ENCODE data around the gene ST8SIA5.

Gene ST8SIA5

DNA sequence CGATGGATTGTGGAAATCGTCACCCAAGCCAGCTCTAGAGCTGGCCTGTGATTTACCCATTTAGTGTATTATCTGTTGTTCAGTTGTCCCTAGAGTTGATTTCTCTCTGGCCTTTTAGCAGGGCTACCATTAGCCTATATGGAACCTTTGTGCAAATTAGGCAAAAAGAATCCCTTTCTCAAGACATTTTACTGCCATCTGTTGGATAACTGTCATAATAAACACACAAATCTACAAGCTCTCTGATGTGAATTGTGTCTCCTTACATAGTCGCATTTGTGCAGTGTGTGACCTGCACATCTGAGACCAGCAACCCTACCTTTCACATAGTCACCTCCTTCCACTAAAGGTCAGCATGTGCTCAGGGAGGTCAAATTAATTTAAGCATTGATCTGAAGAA is 133.9 kb downstream of the ST8SIA5 start:
- peak; percentile 21 for DNase-seq

DNA sequence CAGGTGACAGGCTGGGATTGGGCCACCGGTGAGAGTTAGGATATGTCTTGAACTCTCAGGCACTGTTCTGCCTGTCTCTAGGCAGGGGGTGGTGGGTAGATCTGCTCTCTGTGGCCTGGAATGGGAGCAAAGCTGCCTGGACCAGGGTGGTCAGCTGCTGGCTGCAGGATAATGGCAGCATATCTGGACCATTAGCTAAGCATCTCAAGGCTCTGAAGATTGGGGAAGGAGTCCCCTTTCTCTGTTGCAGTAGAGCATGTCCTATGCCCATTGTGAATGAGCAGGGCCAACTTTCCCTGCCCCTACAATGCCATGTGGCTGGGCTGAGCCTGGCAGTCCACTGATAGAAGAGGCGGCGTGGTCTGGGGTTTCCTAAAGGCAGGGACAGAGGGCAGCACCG is 134.4 kb downstream of the ST8SIA5 start:
- no peak for DNase-seq

DNA sequence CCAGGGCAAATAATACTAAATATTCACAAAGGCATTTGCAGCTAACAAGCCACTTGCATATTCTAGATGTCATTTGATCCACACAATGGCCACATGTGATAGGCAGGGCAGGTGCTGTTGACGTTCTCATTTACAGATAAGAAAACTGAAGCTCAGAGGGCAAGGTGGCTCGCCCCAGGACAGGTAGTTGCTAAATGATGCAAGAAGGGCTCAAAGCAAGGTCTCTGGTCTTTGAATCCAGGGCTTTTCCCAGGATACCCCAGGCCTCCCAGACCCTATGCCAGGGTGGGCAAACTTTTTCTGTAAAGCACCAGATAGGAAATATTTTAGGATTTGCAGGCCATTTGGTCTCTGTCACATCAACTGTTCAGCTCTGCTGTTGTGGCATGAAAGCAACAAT is 135.0 kb downstream of the ST8SIA5 start:
- DNase-seq = no peak

GRCh38 chr18:46621111-46621766 is 135.6 kb downstream of the ST8SIA5 start:
- no peak for DNase-seq

- no peak for DNase-seq
Measured at GRCh38 chr18:46619559-46619958, 137.3 kb downstream of the ST8SIA5 start.
